T-helper 17 cell (primary cell): Measurements from ENCODE around the gene HSF4. TPM values are rescaled to one million over a fixed set of nuclear protein-coding genes. Genes with fewer than 3 reads are reported as not detected.
A peak's percentile ranks its signal among the peaks of the same experiment; 100 is the strongest.

Source experiments
- ATAC-seq: fragments of 150-1000 bp; cut with Tn5 transposase; 2 replicates; pipeline ENCODE4 v1.10.0; 2021; ENCODE audit warnings: mild to moderate bottlenecking, moderate library complexity
- DNase-seq, 3 donors: peaks; one replicate each; pipeline versions ENCODE4 v3.0.0 to v3.0.0-alpha.2; 2020 to 2021
- H3K9me3 ChIP-seq: one replicate; pipeline ENCODE4 v1.7.0; 2013; ENCODE audit warnings: low read length, mild to moderate bottlenecking; ENCODE audit not compliant: control insufficient read depth, poor library complexity, severe bottlenecking
- H3K27ac Mint-ChIP-seq: one replicate; pipeline ENCODE4 v1.8.0; 2022; ENCODE audit warnings: mild to moderate bottlenecking, moderate library complexity, mixed read lengths
- H3K27me3 Mint-ChIP-seq: one replicate; pipeline ENCODE4 v1.8.0; 2022; ENCODE audit warnings: mixed read lengths
- H3K36me3 Mint-ChIP-seq: one replicate; pipeline ENCODE4 v1.8.0; 2022; ENCODE audit warnings: low read depth, mixed read lengths
- H3K4me1 Mint-ChIP-seq: one replicate; pipeline ENCODE4 v1.8.0; 2022; ENCODE audit warnings: mild to moderate bottlenecking, mixed read lengths
- H3K4me3 Mint-ChIP-seq: one replicate; pipeline ENCODE4 v1.8.0; 2022; ENCODE audit warnings: mild to moderate bottlenecking, moderate library complexity, mixed read lengths
- total RNA-seq, 4 donors: library from RNA in 2 of 4; stranded (reverse) in 2 of 4; gene quantifications; one replicate each; pipeline ENCODE4 v1.2.3 and lab custom pipeline; 2022 to 2026

The HSF4 gene
- total RNA-seq, 2 donors from 2014 or later: 54.5 to 80.9 TPM

- Mint-ChIP-seq H3K4me1 (peaks cover 26% of the 10 kb centered on the region), H3K4me3 (peak overlapping the region; percentile 81), H3K36me3 (no peaks in the 10 kb centered on the region), H3K27ac (no peak overlapping the region), H3K27me3 (peaks cover 16% of the 10 kb centered on the region)
- peak; percentile 41 to 64 (median 51) for DNase-seq
- peak; percentile 72 for ATAC-seq
- no peaks in the 10 kb centered on the region for H3K9me3 ChIP-seq
These were observed 13.5 kb downstream of the HSF4 start for GRCh38 chr16:67177743-67178699.

- Mint-ChIP-seq H3K4me3 (no peak overlapping the region), H3K4me1 (peaks cover 14% of the 10 kb centered on the region), H3K27ac (no peak overlapping the region), H3K36me3 (no peaks in the 10 kb centered on the region), H3K27me3 (peaks cover 16% of the 10 kb centered on the region)
- ATAC-seq (no peak), DNase-seq (no peak)
- no peaks in the 10 kb centered on the region for H3K9me3 ChIP-seq
These were observed 15.0 kb downstream of the HSF4 start for GRCh38 chr16:67179421-67180080.

GRCh38 chr16:67180166-67180565 is 15.6 kb downstream of the HSF4 start:
- DNase-seq (no peak), ATAC-seq (no peak)
- Mint-ChIP-seq H3K4me3 (no peak overlapping the region), H3K27ac (no peak overlapping the region), H3K36me3 (no peaks in the 10 kb centered on the region), H3K4me1 (peaks cover 17% of the 10 kb centered on the region), H3K27me3 (peaks cover 16% of the 10 kb centered on the region)
- no peaks in the 10 kb centered on the region for H3K9me3 ChIP-seq

- no peaks in the 10 kb centered on the region for H3K9me3 ChIP-seq
- DNase-seq: no peak
- no peak overlapping the region for H3K4me3 Mint-ChIP-seq
- no peak for ATAC-seq
- H3K4me1 Mint-ChIP-seq: peaks cover 23% of the 10 kb centered on the region
- H3K27ac Mint-ChIP-seq: no peak overlapping the region
- no peaks in the 10 kb centered on the region for H3K36me3 Mint-ChIP-seq
- H3K27me3 Mint-ChIP-seq: peaks cover 22% of the 10 kb centered on the region
These were observed 16.8 kb downstream of the HSF4 start for GRCh38 chr16:67181346-67181745.

- no peak for ATAC-seq
- no peaks in the 10 kb centered on the region for H3K9me3 ChIP-seq
- peaks cover 20% of the 10 kb centered on the region for H3K4me1 Mint-ChIP-seq
- H3K4me3 Mint-ChIP-seq: no peak overlapping the region
- peaks cover 16% of the 10 kb centered on the region for H3K27me3 Mint-ChIP-seq
- H3K27ac Mint-ChIP-seq: no peak overlapping the region
- H3K36me3 Mint-ChIP-seq: no peaks in the 10 kb centered on the region
- DNase-seq: no peak
These were observed 17.7 kb downstream of the HSF4 start for GRCh38 chr16:67182288-67182687.

GRCh38 chr16:67183284-67183626 is 18.7 kb downstream of the HSF4 start:
- Mint-ChIP-seq H3K27ac (no peak overlapping the region), H3K4me1 (peaks cover 15% of the 10 kb centered on the region), H3K4me3 (no peak overlapping the region), H3K27me3 (peaks cover 11% of the 10 kb centered on the region), H3K36me3 (no peaks in the 10 kb centered on the region)
- ATAC-seq (no peak), DNase-seq (no peak)
- H3K9me3 ChIP-seq: no peaks in the 10 kb centered on the region

GRCh38 chr16:67183627-67184452 is 19.3 kb downstream of the HSF4 start, which contains the start of gene MATCAP1:
TSS of gene MATCAP1 (minus strand) at chr16:67183963. CDS start at chr16:67180610, 3,353 bp downstream.
- no peaks in the 10 kb centered on the region for H3K9me3 ChIP-seq
- ATAC-seq (peak; percentile 95), DNase-seq (peak; percentile 83 to 88 (median 87))
- peaks cover 10% of the 10 kb centered on the region for H3K4me1 Mint-ChIP-seq
- H3K4me3 Mint-ChIP-seq: peak within 1 kb of the TSS; percentile 81
- H3K27me3 Mint-ChIP-seq: peaks cover 9% of the 10 kb centered on the region
- H3K27ac Mint-ChIP-seq: no peak within 1 kb of the TSS
- no peaks in the 10 kb centered on the region for H3K36me3 Mint-ChIP-seq

GRCh38 chr16:67184453-67184994 is 20.0 kb downstream of the HSF4 start:
- H3K36me3 Mint-ChIP-seq: no peaks in the 10 kb centered on the region
- H3K4me1 Mint-ChIP-seq: peaks cover 9% of the 10 kb centered on the region
- H3K4me3 Mint-ChIP-seq: peak overlapping the region; percentile 81
- H3K27me3 Mint-ChIP-seq: peaks cover 6% of the 10 kb centered on the region
- H3K9me3 ChIP-seq: no peaks in the 10 kb centered on the region
- ATAC-seq: peak; percentile 6
- peak in 2 of 3 donors; percentile 23 to 44 for DNase-seq
- no peak overlapping the region for H3K27ac Mint-ChIP-seq

- Mint-ChIP-seq H3K27me3 (peaks cover 6% of the 10 kb centered on the region), H3K4me3 (peak overlapping the region; percentile 96), H3K27ac (peak overlapping the region; percentile 83), H3K4me1 (peaks cover 9% of the 10 kb centered on the region), H3K36me3 (no peaks in the 10 kb centered on the region)
- ATAC-seq (peak; percentile 20), DNase-seq (peak; percentile 68 to 83 (median 70))
- H3K9me3 ChIP-seq: no peaks in the 10 kb centered on the region
These were observed 20.6 kb downstream of the HSF4 start for GRCh38 chr16:67184995-67185650.

- no peaks in the 10 kb centered on the region for H3K36me3 Mint-ChIP-seq
- DNase-seq (no peak), ATAC-seq (no peak)
- H3K4me1 Mint-ChIP-seq: peaks cover 9% of the 10 kb centered on the region
- peaks cover 6% of the 10 kb centered on the region for H3K27me3 Mint-ChIP-seq
- H3K27ac Mint-ChIP-seq: peak overlapping the region; percentile 83
- peak overlapping the region; percentile 96 for H3K4me3 Mint-ChIP-seq
- no peaks in the 10 kb centered on the region for H3K9me3 ChIP-seq
These were observed 21.1 kb downstream of the HSF4 start for GRCh38 chr16:67185651-67186134.

- Mint-ChIP-seq H3K36me3 (no peaks in the 10 kb centered on the region), H3K4me3 (no peak overlapping the region), H3K27me3 (peaks cover 6% of the 10 kb centered on the region), H3K27ac (no peak overlapping the region), H3K4me1 (peaks cover 12% of the 10 kb centered on the region)
- DNase-seq (no peak), ATAC-seq (no peak)
- no peaks in the 10 kb centered on the region for H3K9me3 ChIP-seq
These were observed 22.0 kb downstream of the HSF4 start for GRCh38 chr16:67186550-67186950.

- ATAC-seq: no peak
- H3K27me3 Mint-ChIP-seq: peaks cover 6% of the 10 kb centered on the region
- H3K4me1 Mint-ChIP-seq: peaks cover 16% of the 10 kb centered on the region
- H3K27ac Mint-ChIP-seq: no peak overlapping the region
- no peaks in the 10 kb centered on the region for H3K36me3 Mint-ChIP-seq
- no peak overlapping the region for H3K4me3 Mint-ChIP-seq
- H3K9me3 ChIP-seq: peaks cover under 1% of the 10 kb centered on the region
- DNase-seq: no peak
These were observed 22.8 kb downstream of the HSF4 start for GRCh38 chr16:67187175-67187890.
